ENCODE measurements around the gene ZNF263. TPM values are rescaled to one million over a fixed set of nuclear protein-coding genes. Genes with fewer than 3 reads are reported as not detected.

Gene ZNF263
- total and polyA plus RNA-seq, 9 of the 15 experiments (the other 6 are each of a cell fraction or from before 2014, with no cell fraction given): 4.6 to 48.3 (median 31.8) TPM

- no peak for TF ChIP-seq ZKSCAN3 (CRISPR knock-in tag; IDR thresholded peaks at IDR 0.05)
- no peak for TF ChIP-seq HMBOX1 (IDR thresholded peaks at IDR 0.05)
- TF ChIP-seq CBX2 (IDR thresholded peaks at IDR 0.05; ENCODE audit: insufficient read depth, low read length, poor library complexity, severe bottlenecking): no peak
- TF ChIP-seq RREB1 (CRISPR knock-in tag; IDR thresholded peaks at IDR 0.05): no peak
- peak; percentile 24 for TF ChIP-seq RBM22 (IDR thresholded peaks at IDR 0.05; ENCODE audit: low read depth, low read length, poor library complexity, severe bottlenecking)
- no peak for TF ChIP-seq NCOR1 (IDR thresholded peaks at IDR 0.05)
- no peak; the same call in none of the 2 replicates for TF ChIP-seq ZKSCAN8 (CRISPR knock-in tag; IDR thresholded peaks at IDR 0.05)
- peak; percentile 76 for TF ChIP-seq REST (IDR thresholded peaks at IDR 0.05; ENCODE audit: borderline replicate concordance)
- TF ChIP-seq REST (CRISPR knock-in tag; IDR thresholded peaks at IDR 0.05; ENCODE audit: low read depth): peak; percentile 59; the same call in 1 of the 2 replicates
- peak; percentile 78 for TF ChIP-seq BHLHE40 (IDR thresholded peaks at IDR 0.05; ENCODE audit: low read length)
- TF ChIP-seq CBX5 (IDR thresholded peaks at IDR 0.05; ENCODE audit: borderline replicate concordance, low read depth): peak; percentile 47; the same call in 1 of the 2 replicates
- TF ChIP-seq KAT2B (IDR thresholded peaks at IDR 0.05; ENCODE audit: low read depth, low read length): no peak
Observed at GRCh38 chr16:3264137-3265036, 18.9 kb upstream of the ZNF263 start (continued).
